Stimulated activated CD4-positive, alpha-beta T cell treated with anti-CD3 and anti-CD28 coated beads, Interleukin-4, amount 100 ng/mL, for 4 hours (primary cell): ENCODE measurements around the gene ANKRD44.
"Not testable (repeated sequence)": the region's sequence is repeated elsewhere in the genome, so short reads cannot be mapped to it uniquely, and the experiment has no call there.

ENCODE experiments used
- DNase-seq, 2 experiments: peaks; one replicate each; pipeline ENCODE4 v3.0.0-alpha.2; 2020

The ANKRD44 gene

GRCh38 chr2:197256547-197257170, 53.9 kb downstream of the ANKRD44 start:
- DNase-seq: no peak

- no peak for DNase-seq
Observed at GRCh38 chr2:197256021-197256420, 54.6 kb downstream of the ANKRD44 start.

- peak; percentile 50 to 58 for DNase-seq
Observed at GRCh38 chr2:197255543-197255942, 55.0 kb downstream of the ANKRD44 start.

- no peak for DNase-seq
Observed at GRCh38 chr2:197254776-197255530, 55.6 kb downstream of the ANKRD44 start.

- no peak for DNase-seq
Observed at GRCh38 chr2:197251576-197251975, 59.0 kb downstream of the ANKRD44 start.

- no peak for DNase-seq
Observed at GRCh38 chr2:197251163-197251562, 59.4 kb downstream of the ANKRD44 start.

- no peak for DNase-seq
Observed at GRCh38 chr2:197250084-197250397, 60.5 kb downstream of the ANKRD44 start.

- DNase-seq: no peak
Observed at GRCh38 chr2:197249381-197250083, 61.0 kb downstream of the ANKRD44 start.

GRCh38 chr2:197248623-197249022, 62.0 kb downstream of the ANKRD44 start:
- DNase-seq: peak in 1 of 2 experiments; percentile 28

- DNase-seq: no peak
Observed at GRCh38 chr2:197248001-197248401, 62.6 kb downstream of the ANKRD44 start.

- DNase-seq: no peak
Observed at GRCh38 chr2:197247083-197247482, 63.5 kb downstream of the ANKRD44 start.

- DNase-seq: no peak
Observed at GRCh38 chr2:197245829-197246804, 64.5 kb downstream of the ANKRD44 start.

GRCh38 chr2:197244349-197244748, 66.2 kb downstream of the ANKRD44 start:
- no peak for DNase-seq

GRCh38 chr2:197242719-197243118, 67.9 kb downstream of the ANKRD44 start:
- no peak for DNase-seq

GRCh38 chr2:197241596-197241995, 69.0 kb downstream of the ANKRD44 start:
- no peak for DNase-seq

- no peak for DNase-seq
Observed at GRCh38 chr2:197241153-197241552, 69.4 kb downstream of the ANKRD44 start.

GRCh38 chr2:197240421-197241041, 70.0 kb downstream of the ANKRD44 start:
- no peak for DNase-seq

- not testable (repeated sequence) for DNase-seq
Observed at GRCh38 chr2:197240018-197240417, 70.6 kb downstream of the ANKRD44 start.

GRCh38 chr2:197239434-197239833, 71.1 kb downstream of the ANKRD44 start:
- DNase-seq: no peak

- no peak for DNase-seq
Observed at GRCh38 chr2:197238043-197238365, 72.6 kb downstream of the ANKRD44 start.

- no peak for DNase-seq
Observed at GRCh38 chr2:197237291-197238042, 73.1 kb downstream of the ANKRD44 start.

GRCh38 chr2:197236816-197237215, 73.8 kb downstream of the ANKRD44 start:
- DNase-seq: no peak
